Gastrocnemius medialis (tissue), 4 donors: ENCODE data around the gene WDR64.

Experiments used
- CTCF ChIP-seq, 5 experiments: fragments of 450-650 bp in 3 of 5; fragments of 200-600 bp in 2 of 5; sonication (generic) in 2 of 5; IDR thresholded peaks in 4 of 5; conservative IDR thresholded peaks in 1 of 5; 1 replicate in 4 of 5; 2 replicates in 1 of 5; pipeline ENCODE4 v1.5.1; 2016 to 2019; ENCODE audit warnings: antibody characterized with exemption in 5 of 5, mild to moderate bottlenecking in 3 of 5, moderate library complexity in 3 of 5
- POLR2A ChIP-seq, 2 donors: fragments of 450-650 bp; IDR thresholded peaks; one replicate each; pipeline ENCODE4 v1.6.1; 2017; ENCODE audit warnings: antibody characterized with exemption in 2 of 2, mild to moderate bottlenecking in 2 of 2, moderate library complexity in 2 of 2

- no peak for TF ChIP-seq CTCF (IDR thresholded peaks at IDR 0.05 in 4 of 5, conservative IDR thresholded peaks at IDR 0.05 in 1 of 5)
- no peak for TF ChIP-seq POLR2A (IDR thresholded peaks at IDR 0.05)
Measured at GRCh38 chr1:241706257-241706656, 54.2 kb downstream of the WDR64 start.
